KBM-7 (cell line): ENCODE data around the gene ASH1L.
"Not testable (repeated sequence)": the region's sequence is repeated elsewhere in the genome, so short reads cannot be mapped to it uniquely, and the experiment has no call there.

Experiments
- DNase-seq: peaks from one replicate; pipeline ENCODE4 v3.0.0-alpha.2; 2015
- in situ Hi-C: fragments of 300-500 bp; cut with MboI; formaldehyde crosslinking; loops from 2 replicates; pipeline ENCODE4 v1.14.3; 2020; ENCODE audit warnings: low sequenced_read_pairs, low pct_unique_long_range_greater_than_20kb, mixed read lengths

ASH1L gene

DNA sequence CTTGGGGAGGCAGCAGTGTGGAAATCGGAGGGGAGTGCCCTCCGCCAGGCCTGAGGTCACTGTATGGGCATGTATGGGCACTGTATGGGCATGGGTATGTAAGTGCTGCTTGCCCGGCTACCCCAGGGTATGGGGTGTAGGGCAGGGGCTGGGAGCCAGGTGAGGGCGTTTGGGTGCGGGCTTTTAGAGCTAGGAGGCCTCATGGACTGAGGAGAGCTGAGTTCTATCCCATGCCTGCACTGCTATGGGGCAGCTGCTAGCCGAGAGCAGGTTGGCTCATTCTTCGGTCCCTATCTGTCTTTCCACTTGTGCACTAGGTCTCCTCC, 266.7 kb downstream of the ASH1L start:
- no peak for DNase-seq
- in situ Hi-C loops: no loop called here

DNA sequence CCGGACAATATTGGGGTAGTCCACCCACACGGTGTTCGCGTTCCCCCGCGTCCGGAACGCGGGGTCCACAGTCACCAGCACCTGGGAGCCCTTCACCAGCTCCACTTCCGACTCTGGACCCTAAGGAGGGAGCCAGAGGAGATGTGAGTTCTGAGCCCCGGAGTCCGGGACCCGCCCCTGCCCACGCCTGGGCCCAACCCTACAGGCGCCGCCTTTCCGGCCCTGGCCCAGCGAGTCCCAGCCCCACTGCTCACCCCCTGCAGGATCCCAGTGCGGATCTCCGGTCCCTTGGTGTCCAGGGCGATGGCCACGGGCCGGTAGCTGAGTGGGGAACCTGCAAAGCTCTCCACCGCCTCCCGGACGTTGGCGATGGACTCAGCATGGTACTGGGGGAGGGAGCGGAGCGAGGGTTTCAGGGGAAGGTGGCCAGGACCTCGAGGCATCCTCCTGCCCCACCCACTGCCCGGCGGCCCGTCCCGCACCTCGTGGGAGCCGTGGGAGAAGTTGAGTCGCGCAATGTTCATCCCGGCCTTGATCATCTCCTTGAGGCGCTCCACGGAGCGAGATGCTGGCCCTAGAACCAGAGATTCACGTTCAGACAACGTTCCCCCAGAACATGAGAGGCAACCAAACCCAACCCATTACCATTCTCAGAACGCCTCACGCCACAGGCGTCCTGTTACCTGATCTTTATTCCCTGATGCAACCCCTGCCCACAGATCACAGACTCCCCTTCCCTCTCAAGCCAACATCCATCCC, 267.2 kb downstream of the ASH1L start:
- in situ Hi-C loops: no loop called here
- no peak for DNase-seq

GRCh38 chr1:155294520-155295182, 268.0 kb downstream of the ASH1L start:
- in situ Hi-C loops: no loop called here
- DNase-seq: no peak

GRCh38 chr1:155293086-155293749, 269.4 kb downstream of the ASH1L start:
- in situ Hi-C loops: no loop called here

GRCh38 chr1:155291006-155291405, 271.6 kb downstream of the ASH1L start:
- in situ Hi-C loops, DNase-seq: not testable (repeated sequence)

More at GRCh38 chr1:155293086-155293749, 269.4 kb downstream of the ASH1L start:
- no peak for DNase-seq

DNA sequence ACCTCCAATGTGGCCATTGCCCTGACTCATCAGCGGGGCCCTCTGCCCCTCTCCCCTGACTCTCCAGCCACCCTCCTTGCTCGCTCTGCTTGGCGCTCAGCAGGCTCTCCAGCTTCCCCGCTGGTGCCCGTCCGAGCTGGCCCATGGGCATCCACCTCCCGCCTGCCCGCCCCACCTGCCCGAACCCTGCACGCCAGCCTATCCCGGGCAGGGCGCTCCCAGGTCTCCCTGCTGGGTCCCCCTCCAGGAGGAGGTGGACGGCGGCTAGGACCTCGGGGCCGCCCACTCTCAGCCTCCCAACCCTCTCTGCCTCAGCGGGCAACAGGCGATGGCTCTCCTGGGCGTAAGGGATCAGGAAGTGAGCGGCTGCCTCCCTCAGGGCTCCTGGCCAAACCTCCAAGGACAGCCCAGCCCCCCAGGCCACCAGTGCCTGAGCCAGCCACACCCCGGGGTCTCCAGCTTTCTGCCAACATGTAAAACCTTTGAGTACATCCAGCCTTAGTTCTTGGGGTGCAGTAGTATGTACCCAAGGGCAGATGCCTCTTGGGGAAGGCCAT, 274.5 kb downstream of the ASH1L start:
- no peak for DNase-seq
- in situ Hi-C loops: no loop called here

- in situ Hi-C loops: no loop called here
Observed at GRCh38 chr1:155286544-155286943, 276.1 kb downstream of the ASH1L start.

GRCh38 chr1:155285631-155286044, 277.0 kb downstream of the ASH1L start:
- no peak for DNase-seq
- in situ Hi-C loops: no loop called here

More at GRCh38 chr1:155286544-155286943, 276.1 kb downstream of the ASH1L start:
- DNase-seq: no peak
